Activated T-cell treated with anti-CD3 and anti-CD28 coated beads for 4 hours (primary cell): ENCODE data around the gene WWC2.
"Not testable (repeated sequence)": the region's sequence is repeated elsewhere in the genome, so short reads cannot be mapped to it uniquely, and the experiment has no call there.

Source experiments
- DNase-seq: peaks from one replicate; pipeline ENCODE4 v3.0.0-alpha.2; 2020

WWC2 gene

DNA sequence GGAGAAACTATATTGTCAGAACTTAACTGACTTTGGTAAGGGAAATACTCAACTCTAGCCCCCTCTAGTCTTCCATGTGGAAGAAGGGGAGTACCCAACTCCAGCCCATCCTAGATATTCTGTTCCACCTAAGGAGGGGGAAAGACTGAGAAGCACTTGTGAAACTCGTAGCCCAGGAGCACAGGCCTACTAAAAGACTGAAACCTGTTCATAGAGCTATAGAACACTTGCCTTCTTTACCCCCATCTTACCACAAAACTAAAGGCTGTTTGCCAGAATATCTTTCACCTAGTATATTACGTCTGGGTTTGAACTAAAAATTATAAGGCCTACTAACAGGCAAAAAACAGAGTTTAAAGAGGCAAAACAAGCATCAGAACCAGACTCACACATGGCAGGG is 205.5 kb downstream of the WWC2 start:
- DNase-seq = no peak

DNA sequence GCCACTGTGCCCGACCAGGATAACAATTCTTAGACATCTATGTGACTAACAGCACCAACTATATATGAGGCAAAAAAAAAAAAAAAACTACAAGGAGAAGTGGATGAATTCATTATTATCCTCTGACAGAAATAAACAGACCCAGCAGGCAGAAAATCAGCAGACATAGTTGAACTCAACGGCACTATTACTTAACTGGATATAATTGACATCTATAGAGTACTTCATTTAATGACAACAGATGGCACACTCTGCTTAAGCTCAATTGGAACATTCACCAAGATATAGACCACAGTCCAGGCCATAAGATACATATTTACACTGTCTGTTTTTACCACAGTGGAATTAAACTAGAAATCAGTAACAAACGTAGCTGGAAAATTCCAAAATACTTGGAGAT is 207.8 kb downstream of the WWC2 start:
- no peak for DNase-seq

- no peak for DNase-seq
These were observed 213.8 kb downstream of the WWC2 start for GRCh38 chr4:183312841-183313240.

GRCh38 chr4:183314336-183314735 is 215.3 kb downstream of the WWC2 start:
- no peak for DNase-seq

GRCh38 chr4:183314806-183315205 is 215.7 kb downstream of the WWC2 start:
- no peak for DNase-seq

DNA sequence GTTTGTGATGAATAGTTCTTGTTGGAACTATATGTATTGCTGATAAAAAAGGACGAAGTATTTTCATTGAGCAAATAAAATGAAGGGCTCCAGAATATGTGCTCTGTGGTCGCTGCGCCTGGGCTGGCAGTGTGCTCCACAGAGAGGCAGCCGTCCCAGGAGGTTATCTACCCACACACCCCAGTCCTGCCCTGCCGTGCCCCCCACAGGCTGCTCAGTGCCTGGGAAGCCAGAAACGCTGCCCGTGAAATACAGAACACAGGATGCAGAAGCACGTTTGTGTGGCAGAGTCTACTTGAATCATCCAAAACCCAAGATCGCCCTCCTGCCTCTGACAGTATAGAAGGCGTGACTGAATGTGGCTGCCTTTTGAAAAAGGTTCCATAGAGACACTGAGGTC is 219.6 kb downstream of the WWC2 start:
- DNase-seq = no peak

- DNase-seq = no peak
These were observed 221.4 kb downstream of the WWC2 start, which contains the start of gene CLDN22 for GRCh38 chr4:183320211-183321059. CLDN22 (minus strand) TSS chr4:183320276; CDS start chr4:183320218, 58 bp downstream.

DNA sequence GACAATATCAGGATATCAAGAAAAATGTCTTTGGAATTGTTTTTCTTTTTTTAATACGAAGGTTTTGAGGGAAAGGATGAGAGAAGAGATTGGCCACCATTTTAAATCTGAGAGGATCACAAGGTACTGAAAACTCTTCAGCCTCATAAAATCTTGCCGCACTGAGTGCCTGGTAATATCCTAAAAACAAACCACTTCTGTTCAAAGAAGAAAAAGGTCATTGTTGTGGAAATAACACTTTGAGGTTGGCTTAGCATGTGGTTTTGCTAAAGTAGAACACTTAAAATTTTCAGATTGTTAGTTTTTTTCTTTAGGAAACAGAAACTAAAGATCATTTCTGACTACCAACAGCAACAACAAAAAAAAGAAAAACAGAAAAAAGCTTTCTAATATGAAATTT is 222.0 kb downstream of the WWC2 start:
- no peak for DNase-seq

- no peak for DNase-seq
These were observed 222.5 kb downstream of the WWC2 start for GRCh38 chr4:183321516-183321915.

- DNase-seq = no peak
These were observed 223.3 kb downstream of the WWC2 start, which contains the start of gene CLDN24 for GRCh38 chr4:183322326-183322725. CLDN24 (minus strand) TSS chr4:183322426; CDS start chr4:183322426, 0 bp downstream.

DNA sequence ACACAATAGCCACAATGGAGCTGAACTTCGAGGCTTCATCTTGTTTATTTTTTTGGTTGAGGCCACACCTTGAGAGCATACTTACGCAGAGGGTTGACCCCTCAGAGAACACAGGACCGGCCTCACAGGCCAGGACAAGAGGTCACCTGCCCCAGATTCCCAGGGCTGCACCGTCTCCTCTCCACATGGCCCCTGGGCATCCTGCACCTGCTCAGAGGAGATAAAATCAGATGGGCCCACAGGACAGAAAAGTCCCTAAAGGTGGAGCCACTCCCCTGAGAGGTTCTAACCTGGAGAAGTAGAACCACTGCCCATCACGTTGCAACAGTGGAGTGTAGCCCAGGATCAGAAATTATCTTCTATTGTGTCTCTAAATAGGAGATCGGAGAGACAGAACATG is 224.2 kb downstream of the WWC2 start:
- DNase-seq = no peak

GRCh38 chr4:183324056-183324455 is 225.0 kb downstream of the WWC2 start:
- not testable (repeated sequence) for DNase-seq

DNA sequence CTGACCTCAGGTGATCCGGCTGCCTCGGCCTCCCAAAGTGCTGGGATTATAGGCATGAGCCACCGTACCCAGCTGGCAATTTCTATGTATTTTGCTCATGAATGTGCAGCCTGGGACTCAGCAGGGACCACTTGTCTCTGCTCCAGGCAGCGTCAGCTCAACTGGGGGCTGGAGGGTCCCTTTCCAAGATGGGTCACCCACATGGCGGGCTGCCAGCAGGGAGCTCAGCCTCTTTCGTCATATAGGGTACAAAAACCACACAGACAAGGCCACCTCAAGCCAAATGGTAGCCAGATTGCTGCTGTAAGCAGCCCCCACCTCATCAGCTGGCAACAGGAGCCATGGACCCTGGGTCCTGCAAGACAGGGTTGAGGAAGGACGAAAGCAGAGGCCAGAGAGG is 225.6 kb downstream of the WWC2 start:
- DNase-seq = no peak

DNA sequence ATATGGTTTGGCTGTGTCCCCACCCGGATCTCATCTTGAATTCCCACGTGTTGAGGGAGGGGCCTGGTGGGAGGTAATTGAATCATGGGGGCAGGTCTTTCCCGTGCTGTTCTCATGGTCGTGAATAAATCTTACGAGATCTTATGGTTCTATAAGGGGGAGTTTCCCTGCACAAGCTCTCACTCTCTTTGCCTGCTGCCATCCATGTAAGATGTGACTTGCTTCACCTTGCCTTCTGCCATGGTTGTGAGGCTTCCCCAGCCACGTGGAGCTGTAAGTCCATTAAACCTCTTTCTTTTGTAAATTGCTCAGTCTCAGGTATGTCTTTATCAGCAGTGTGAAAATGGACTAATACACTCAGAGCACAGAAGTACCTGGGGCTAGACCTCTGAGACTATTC is 227.3 kb downstream of the WWC2 start:
- not testable (repeated sequence) for DNase-seq

DNA sequence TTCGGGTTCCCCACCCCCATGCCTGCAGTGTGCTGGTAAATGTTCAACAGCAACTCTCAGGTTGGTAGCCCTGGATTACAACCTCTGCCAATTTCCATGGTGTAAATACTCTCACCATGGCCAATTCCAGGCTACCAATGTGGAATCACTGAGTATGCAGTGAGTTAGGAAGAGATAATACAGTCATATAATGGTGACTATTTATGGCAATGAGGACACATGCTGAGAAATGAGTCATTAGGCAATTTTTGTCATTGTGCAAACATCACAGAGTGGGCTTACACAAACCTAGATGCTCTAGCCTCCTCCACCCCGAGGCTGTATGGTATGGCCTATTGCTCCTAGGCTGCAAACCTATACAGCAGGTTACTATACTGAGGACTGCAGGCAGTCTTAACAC is 227.8 kb downstream of the WWC2 start:
- no peak for DNase-seq

DNA sequence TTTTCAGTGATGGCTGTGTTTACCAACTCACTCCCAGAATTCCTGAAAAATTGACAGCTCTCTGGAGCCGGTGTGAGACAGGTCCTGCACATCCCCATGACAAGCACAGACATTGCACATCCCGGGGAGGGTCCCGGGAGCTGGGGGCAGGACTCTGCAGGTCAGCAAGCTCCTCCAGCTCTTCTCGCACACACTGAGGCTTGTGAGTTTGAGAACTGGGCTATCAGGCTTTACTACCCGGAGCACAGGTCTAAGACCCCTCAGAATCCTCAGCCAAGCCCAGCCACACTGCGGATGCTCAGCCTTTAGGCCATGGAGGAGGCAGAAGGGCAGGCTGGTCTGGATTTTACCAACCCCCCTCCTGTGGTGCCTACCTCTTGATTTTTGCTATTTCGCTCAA is 228.8 kb downstream of the WWC2 start:
- no peak for DNase-seq

DNA sequence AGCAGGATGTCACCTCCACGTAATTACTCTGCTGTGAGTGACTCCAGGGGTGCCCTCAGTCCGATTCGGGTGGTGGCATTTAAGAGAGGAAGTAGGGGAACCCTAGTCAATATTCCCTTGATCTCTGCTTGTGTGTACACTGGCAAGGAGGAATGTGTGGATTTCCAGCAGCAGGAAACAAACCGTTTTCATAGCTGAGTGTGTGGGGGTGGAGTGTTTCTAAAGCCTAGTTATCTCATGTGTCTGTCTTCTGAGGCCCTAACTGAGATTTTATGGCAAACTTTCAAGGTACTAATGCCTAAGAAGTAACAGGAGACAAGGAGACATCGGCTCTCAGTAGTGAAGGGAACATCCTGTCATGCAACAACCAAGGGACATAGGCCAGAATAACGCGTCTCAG is 229.8 kb downstream of the WWC2 start:
- DNase-seq = no peak

DNA sequence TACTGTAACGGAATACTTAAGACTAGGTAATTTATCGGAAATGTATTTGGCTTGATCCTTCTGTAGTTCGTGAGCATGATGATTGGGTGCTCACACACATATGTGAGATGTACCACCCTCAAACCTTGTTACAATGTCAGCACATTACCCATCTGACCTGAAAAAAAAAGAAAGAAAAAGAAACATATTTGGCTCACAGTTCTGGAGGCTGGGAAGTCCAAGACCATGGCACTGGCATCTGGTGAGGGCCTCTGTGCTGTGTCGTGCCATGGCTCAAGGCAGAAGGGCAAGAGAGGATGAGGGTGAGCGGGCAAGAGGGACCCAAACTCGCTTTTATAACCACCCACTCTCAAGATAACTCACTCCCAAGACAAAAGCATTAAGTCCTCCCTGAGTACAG is 230.2 kb downstream of the WWC2 start:
- DNase-seq = no peak

GRCh38 chr4:183329954-183330742 is 231.1 kb downstream of the WWC2 start:
- DNase-seq = no peak

DNA sequence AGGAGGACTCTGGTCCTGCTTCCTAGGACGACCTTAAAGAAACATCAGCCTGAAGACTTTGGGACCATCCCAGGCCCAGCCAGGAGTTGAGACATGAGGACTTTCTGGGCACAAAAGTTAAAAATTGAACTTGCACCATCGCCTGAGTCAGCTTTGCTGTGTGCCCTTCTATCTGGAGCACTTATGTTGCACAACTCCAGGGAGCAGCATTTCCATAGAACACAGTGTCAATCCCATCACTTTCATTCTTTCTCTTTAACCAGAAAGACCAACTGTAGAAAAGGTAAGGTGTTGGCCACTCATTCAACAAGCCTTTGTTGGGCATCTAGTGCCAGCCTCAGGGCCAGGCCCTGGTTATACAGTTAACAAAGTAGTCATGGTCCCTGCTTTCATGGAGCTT is 231.8 kb downstream of the WWC2 start:
- no peak for DNase-seq

GRCh38 chr4:183332447-183332846 is 233.4 kb downstream of the WWC2 start:
- DNase-seq = no peak

GRCh38 chr4:183333202-183333601 is 234.1 kb downstream of the WWC2 start:
- DNase-seq = no peak

- DNase-seq = no peak
These were observed 234.9 kb downstream of the WWC2 start for GRCh38 chr4:183333983-183334382.

DNA sequence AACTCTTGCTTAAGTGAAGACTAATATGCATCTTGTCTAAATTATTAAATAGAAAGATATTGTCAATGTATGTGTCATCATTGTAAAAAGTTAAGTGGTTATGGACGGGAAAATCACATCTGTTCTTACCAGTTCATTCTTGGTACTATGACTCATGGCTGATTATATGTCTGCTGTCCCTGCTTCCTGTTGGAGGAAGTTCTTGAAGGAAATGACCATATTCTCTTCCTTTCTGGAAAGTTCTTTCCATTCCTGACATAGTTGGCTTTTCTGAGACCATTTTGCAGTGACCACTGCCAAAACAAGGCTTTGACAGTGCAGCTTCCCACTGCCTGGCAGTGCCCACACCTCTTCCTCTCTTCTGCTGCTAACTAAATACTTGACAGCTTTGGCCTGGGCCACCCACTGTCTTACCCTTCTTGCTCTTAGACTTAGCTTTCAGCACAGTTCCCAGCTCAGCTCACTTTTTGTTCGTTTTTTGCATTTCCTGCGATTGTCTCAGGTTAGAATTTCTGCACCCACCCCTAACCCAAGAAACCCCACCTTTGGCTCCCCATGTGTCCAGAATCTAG is 236.4 kb downstream of the WWC2 start:
- no peak for DNase-seq
